Liver (tissue), 9 donors: ENCODE results near the gene IYD. TPM values are rescaled to one million over a fixed set of nuclear protein-coding genes. Genes with fewer than 3 reads are reported as not detected.
A peak's percentile ranks its signal among the peaks of the same experiment; 100 is the strongest.

Experiments used
- DNase-seq: peaks from one replicate; pipeline ENCODE4 v3.0.0-alpha.2; 2017; ENCODE audit warnings: low spot score
- H3K27ac ChIP-seq, 2 donors: one replicate each; pipeline ENCODE4 v1.7.0; 2013; ENCODE audit warnings: inconsistent platforms in 2 of 2, low read length in 2 of 2, control low read depth in 1 of 2, low read depth in 1 of 2, mild to moderate bottlenecking in 1 of 2
- H3K27me3 ChIP-seq, 4 donors: one replicate each; pipeline versions ENCODE4 v1.6.1 to v1.7.0; 2013; ENCODE audit warnings: low read length in 3 of 4, inconsistent platforms in 1 of 4, mild to moderate bottlenecking in 1 of 4, moderate library complexity in 1 of 4; ENCODE audit not compliant: control insufficient read depth in 4 of 4, insufficient read depth in 4 of 4
- H3K36me3 ChIP-seq, 4 donors: one replicate each; pipeline versions ENCODE4 v1.6.1 to v1.7.0; 2013; ENCODE audit warnings: low read length in 3 of 4, mild to moderate bottlenecking in 3 of 4, low read depth in 1 of 4, moderate library complexity in 1 of 4; ENCODE audit not compliant: control insufficient read depth in 4 of 4, insufficient read depth in 3 of 4
- H3K4me1 ChIP-seq, 4 donors: one replicate each; pipeline versions ENCODE4 v1.6.1 to v1.7.0; 2013; ENCODE audit warnings: low read length in 3 of 4, mild to moderate bottlenecking in 3 of 4, moderate library complexity in 1 of 4; ENCODE audit not compliant: control insufficient read depth in 4 of 4, insufficient read depth in 4 of 4
- H3K4me3 ChIP-seq, 3 donors: one replicate each; pipeline versions ENCODE4 v1.6.1 to v1.7.0; 2013; ENCODE audit warnings: low read length in 3 of 3, control low read depth in 1 of 3, low read depth in 1 of 3, mild to moderate bottlenecking in 1 of 3
- H3K9ac ChIP-seq, 2 donors: one replicate each; pipeline ENCODE4 v1.7.0; 2013; ENCODE audit warnings: low read length in 2 of 2, mild to moderate bottlenecking in 2 of 2, moderate library complexity in 2 of 2, control low read depth in 1 of 2, low read depth in 1 of 2
- H3K9me3 ChIP-seq, 4 donors: one replicate each; pipeline versions ENCODE4 v1.6.1 to v1.7.0; 2013; ENCODE audit warnings: low read length in 3 of 4; ENCODE audit not compliant: control insufficient read depth in 4 of 4
- CTCF ChIP-seq: fragments of 150-350 bp; IDR thresholded peaks from 2 replicates; pipeline ENCODE4 v1.5.1; 2017; ENCODE audit warnings: improper control_type of control experiment, low read depth, low read length; ENCODE audit not compliant: missing input control
- FOXA1 ChIP-seq: IDR thresholded peaks from 2 replicates; pipeline ENCODE4 v1.6.1; 2016; ENCODE audit warnings: antibody characterized with exemption
- HNF4G ChIP-seq: IDR thresholded peaks from 2 replicates; pipeline ENCODE4 v1.6.1; 2016; ENCODE audit warnings: antibody characterized with exemption
- JUND ChIP-seq, 2 donors: IDR thresholded peaks; 2 replicates each; pipeline ENCODE4 v1.6.1; 2016; ENCODE audit warnings: antibody characterized with exemption in 2 of 2
- RAD21 ChIP-seq, 2 donors: IDR thresholded peaks; 2 replicates each; pipeline ENCODE4 v1.6.1; 2016; ENCODE audit warnings: antibody characterized with exemption in 2 of 2, mild to moderate bottlenecking in 2 of 2
- REST ChIP-seq: IDR thresholded peaks from 2 replicates; pipeline ENCODE4 v1.6.1; 2016; ENCODE audit warnings: antibody characterized with exemption, mild to moderate bottlenecking
- YY1 ChIP-seq: IDR thresholded peaks from 2 replicates; pipeline ENCODE4 v1.6.1; 2016; ENCODE audit warnings: antibody characterized with exemption, mild to moderate bottlenecking
- ZBTB33 ChIP-seq: IDR thresholded peaks from 2 replicates; pipeline ENCODE4 v1.6.1; 2016; ENCODE audit warnings: antibody characterized with exemption
- WGBS: extraction: QIAGEN DNeasy Blood & Tissue Kit; methylation state at CpG from one replicate; pipeline ENCODE4 v1.1.7; 2013; 5-methylcytosine and 5-hydroxymethylcytosine counted together
- polyA plus RNA-seq, 2 donors: library from polyadenylated mRNA; stranded (reverse) in 1 of 2; unstranded in 1 of 2; fragments of 200-250 nt in 1 of 2; fragments of >200 nt in 1 of 2; fragmentation: Nextera tagmentation in 1 of 2; extraction: Ambion mirVana in 1 of 2; gene quantifications; one replicate each; pipeline versions ENCODE4 v1.2.1 to v1.2.3, GENCODE V29; 2013 to 2015
- total RNA-seq, 2 donors: library from RNA; depleted of rRNA; stranded (reverse); fragments of >200 nt; gene quantifications; one replicate each; pipeline ENCODE4 v1.2.3, GENCODE V29; 2014
- donor health status: healthy.
- donor health status: healthy.
- donor health status: healthy.
- donor health status: healthy.
- donor health status: healthy.

IYD gene
- total and polyA plus RNA-seq, 4 donors: 1.6 to 6.2 (median 2.6) TPM

- no peaks in the 10 kb centered on the region for H3K36me3 ChIP-seq
- no peak overlapping the region for H3K4me3 ChIP-seq
- no peaks in the 10 kb centered on the region for H3K27me3 ChIP-seq
- no peak overlapping the region for H3K9ac ChIP-seq
- DNase-seq: no peak
- TF ChIP-seq CTCF (no peak), YY1 (no peak), FOXA1 (no peak), JUND (IDR thresholded peaks at IDR 0.05) (no peak), HNF4G (no peak), REST (no peak), ZBTB33 (no peak)
- WGBS: 93% methylated on average over 2 of the region's 2 CpGs
- no peak overlapping the region for H3K27ac ChIP-seq
- no peaks in the 10 kb centered on the region for H3K9me3 ChIP-seq
- H3K4me1 ChIP-seq: no peaks in the 10 kb centered on the region
Measured at GRCh38 chr6:150333585-150333941, 35.2 kb upstream of the IYD start.

DNA sequence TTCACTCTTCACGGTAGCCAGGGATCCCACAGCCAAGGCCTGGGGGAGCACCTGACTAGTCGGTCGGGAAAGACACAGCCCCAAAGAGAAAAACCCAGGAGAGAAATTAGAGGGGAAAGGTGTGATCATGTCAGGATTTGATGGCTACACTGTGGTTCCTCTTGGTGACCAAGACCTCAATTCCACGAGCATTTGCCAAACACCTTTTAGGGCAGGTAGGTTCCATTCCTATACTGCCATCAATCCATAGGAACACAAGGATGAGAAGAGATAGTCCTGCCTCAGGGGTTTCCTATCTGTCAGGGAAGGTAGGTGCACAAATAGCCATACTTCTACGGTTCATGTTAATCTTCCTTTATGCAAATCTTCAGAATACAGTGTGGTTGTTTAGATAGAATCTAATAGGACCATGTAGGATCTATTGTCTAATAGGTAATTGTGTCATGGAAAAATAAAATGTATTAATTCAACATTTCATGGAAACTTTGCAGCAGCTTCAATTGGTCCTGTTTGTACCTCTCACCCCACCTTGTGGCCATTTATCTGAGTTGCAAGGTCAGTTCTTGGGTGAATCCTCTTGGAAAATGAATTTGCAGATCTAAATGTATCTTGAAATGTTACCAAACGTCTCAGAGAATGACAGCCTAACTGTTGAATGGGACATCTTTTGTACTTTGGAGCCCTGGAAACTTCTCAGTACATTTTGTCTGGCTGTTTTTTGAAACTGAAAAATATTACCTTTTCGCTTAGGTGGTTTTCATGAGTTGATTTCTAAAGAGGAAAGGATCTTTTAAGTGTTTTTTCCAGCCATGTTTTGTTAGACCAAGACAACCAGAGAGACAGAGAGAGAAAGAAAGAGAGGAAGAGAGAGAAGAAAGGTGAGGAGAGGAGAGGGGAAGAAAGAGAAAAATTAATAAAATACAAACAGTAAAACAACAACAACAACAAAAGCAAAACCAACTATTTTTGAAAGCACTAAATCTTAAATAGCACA, 33.7 kb upstream of the IYD start:
- Histone ChIP-seq H3K4me1 (no peaks in the 10 kb centered on the region), H3K4me3 (no peak overlapping the region), H3K27ac (no peak overlapping the region), H3K36me3 (no peaks in the 10 kb centered on the region), H3K9ac (no peak overlapping the region), H3K9me3 (no peaks in the 10 kb centered on the region), H3K27me3 (no peaks in the 10 kb centered on the region)
- TF ChIP-seq RAD21 (IDR thresholded peaks at IDR 0.05): peak; percentile 90 to 92
- peak; percentile 83 for TF ChIP-seq CTCF
- no peak for TF ChIP-seq JUND (IDR thresholded peaks at IDR 0.05)
- no peak for TF ChIP-seq HNF4G
- DNase-seq: peak; percentile 45
- 70% methylated on average over 7 of the region's 7 CpGs for WGBS
